ENCODE measurements around the gene HS3ST5.
"Not testable (repeated sequence)": the region's sequence is repeated elsewhere in the genome, so short reads cannot be mapped to it uniquely, and the experiment has no call there.

The HS3ST5 gene

GRCh38 chr6:114151064-114151690 lies 191.6 kb downstream of the HS3ST5 start:
- no peak for DNase-seq (ENCODE audit: low read depth)

- not testable (repeated sequence) for DNase-seq (ENCODE audit: low read depth)
Measured at GRCh38 chr6:114149182-114149581, 193.6 kb downstream of the HS3ST5 start.

- no peak for DNase-seq (ENCODE audit: low read depth)
Measured at GRCh38 chr6:114144887-114145851, 197.7 kb downstream of the HS3ST5 start.

GRCh38 chr6:114142258-114142657 lies 200.6 kb downstream of the HS3ST5 start:
- DNase-seq (ENCODE audit: low read depth): no peak

DNA sequence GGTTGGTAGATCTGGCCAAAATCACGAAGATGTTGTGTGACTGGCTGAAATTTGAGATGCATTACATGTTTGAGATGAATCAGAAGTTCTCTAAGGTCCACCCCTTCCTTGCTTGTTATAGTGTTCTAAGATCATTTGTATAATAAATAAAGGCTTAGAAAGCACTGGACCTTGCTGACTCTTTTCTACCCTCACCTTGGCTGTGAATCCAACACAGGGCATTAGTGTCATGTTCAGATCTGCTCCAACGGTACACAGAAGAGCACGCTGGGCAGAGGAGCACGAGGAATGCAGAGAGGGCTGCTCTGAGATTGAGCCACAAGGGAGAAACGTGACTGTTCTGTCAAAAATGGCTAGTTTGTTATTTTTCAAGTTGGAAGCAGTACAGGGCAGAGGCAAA lies 202.4 kb downstream of the HS3ST5 start:
- DNase-seq (ENCODE audit: low read depth): no peak

DNA sequence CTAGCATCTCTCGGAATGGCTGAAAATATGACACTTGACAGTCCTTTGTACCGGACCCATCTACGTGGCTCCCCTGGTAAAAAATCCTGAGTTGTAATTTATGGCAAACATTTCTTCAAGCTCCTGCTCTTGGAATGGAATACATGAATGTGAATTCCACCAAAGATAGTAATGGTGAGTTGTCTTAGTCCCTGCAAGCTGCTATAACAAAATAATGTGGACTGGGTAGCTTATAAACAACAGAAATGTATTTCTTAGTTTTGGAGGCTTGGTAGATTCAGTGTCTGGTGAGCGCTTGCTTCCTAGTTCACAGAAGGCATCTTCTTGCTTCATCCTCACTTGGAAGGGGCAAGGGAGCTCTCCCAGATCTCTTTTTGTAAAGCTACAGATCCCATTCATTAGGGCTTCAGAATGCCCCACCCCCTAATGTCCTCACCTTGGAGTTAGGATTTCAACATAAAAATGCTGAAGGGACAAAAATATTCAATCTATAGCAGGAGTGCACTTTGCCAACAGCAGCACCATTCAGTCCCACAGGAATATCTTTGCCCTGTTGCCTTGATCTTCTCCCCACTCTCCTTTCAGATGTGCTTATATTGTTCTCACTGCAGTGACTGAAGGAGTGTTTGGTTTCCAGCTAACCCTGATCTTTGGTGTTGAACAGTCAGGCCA lies 204.1 kb downstream of the HS3ST5 start:
- no peak for DNase-seq (ENCODE audit: low read depth)

DNA sequence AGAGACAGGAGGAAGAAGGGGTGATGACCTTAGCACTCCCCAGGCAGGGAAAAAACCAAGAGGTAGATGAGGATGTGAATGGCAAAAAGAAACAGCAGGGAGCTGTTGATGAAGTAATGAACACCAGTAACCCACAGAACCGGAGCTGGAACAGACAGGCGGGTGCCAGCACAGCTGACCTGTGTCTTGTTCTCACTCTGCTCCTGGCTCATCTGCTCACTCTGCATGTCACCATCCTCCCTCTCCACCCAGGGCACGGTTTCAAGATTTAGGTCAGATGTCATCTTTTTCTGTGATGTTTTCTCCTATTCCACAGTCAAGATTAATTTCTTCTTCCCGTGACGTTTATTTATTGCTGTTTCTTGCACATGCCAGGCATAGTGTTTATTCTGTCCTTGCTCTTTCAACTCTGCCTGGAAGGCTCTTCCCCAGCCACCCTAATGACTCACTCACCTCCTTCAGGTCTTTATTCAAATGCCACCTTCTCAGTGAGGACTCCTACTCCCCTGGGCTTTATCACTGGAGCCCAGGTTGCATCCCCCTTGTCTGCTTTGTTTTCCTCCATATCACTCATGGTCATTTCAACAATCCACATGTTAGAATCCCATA lies 207.4 kb downstream of the HS3ST5 start:
- no peak for DNase-seq (ENCODE audit: low read depth)

DNA sequence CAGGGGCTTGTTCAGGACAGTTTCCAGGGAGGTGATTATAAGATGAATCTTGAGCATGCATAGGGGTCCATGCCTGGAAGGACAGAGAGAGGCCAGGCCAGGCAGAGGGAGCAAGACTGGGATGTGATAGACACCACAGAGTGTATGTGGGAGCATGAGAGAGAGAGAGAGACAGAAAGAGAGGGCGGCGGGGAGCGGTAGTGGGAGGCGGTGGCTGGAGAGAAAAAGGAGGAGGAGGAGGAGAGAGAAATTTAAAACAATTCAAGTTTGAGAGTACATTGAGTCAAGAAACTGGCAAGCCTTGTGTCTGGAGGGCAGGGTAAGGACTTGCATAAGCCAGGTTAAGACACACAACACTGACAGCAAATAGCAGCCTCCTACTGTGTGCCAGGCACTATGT lies 209.0 kb downstream of the HS3ST5 start:
- DNase-seq (ENCODE audit: low read depth): no peak

DNA sequence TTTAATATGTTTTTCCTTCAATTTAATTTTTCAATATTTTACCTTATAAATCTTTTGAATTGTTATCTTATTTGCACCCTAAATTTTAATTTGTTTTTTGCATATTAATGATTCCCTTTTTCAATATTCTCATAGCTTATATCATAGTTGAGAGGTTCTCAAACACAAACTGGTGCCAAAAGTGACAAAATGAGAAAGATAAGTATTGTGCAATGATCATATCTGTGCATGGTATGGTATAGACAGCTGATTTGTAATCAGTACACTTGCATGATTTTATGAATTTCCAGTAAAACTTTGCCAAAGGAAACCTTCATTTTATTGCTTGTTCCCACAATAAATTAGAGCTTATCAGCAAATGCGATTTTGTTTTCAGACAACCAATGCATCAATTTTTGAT lies 210.9 kb downstream of the HS3ST5 start:
- no peak for DNase-seq (ENCODE audit: low read depth)

- DNase-seq (ENCODE audit: low read depth): no peak
Measured at GRCh38 chr6:114125576-114125975, 217.2 kb downstream of the HS3ST5 start.

GRCh38 chr6:114121913-114122662 lies 220.7 kb downstream of the HS3ST5 start:
- DNase-seq (ENCODE audit: low read depth): no peak

GRCh38 chr6:114119056-114119455 lies 223.8 kb downstream of the HS3ST5 start:
- no peak for DNase-seq (ENCODE audit: low read depth)

DNA sequence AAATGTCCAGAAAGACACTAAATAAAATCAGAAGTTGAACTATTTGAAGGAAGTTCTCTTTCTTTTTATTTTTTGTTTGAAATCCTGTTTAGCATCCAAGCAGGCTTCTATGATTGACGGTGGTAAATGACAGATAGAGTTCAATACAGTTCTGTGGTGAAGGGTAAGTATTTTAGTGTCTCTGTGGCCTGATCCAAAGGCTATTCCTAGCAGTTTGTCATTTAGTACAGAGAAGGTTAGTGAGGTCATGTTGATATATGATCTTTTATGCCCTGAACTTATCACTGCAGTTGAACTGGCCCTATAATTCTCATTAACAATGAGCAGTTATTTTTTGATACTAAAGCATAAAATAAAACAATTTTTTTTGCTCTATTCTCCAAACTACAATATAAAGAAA lies 227.2 kb downstream of the HS3ST5 start:
- no peak for DNase-seq (ENCODE audit: low read depth)

DNA sequence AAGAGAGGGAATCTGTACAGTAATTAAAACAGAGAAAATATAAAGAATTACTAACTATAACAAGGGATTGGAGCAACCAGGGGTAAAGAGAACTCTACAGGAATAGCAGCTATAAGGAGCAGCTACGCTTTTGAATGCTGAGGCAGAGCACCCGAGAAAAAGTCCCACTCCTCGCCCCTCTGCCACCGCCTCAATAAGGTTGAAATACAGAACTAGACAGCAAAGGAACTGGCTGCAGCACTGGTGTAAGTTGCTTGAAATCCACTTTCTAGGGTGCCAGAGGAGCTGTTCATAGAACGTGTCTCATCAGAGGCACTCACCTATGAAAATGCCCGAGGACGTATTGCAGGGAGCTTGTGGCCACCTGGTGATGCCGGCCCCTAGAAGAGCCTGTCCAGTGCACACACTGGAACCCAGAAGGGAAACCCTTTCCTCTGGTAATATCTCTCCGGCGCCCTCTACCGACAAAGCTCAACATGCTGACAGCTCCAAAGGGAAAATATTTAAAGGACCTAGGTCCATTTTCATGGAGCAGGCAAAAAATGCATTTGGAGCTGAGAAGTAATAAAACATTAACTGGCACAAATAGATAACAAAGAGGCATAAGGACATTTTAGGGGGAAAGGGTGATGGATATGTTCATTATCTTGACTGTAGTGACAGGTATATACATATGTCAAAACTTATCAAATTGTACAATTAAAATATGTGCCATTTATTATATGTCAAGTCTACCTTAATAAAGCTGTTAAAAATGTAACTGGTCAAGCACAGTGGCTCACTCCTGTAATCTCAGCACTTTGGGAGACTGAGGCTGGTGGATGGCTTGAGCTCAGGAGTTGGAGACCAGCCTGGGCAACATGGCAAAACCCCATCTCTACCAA lies 234.5 kb downstream of the HS3ST5 start:
- DNase-seq (ENCODE audit: low read depth): peak; percentile 1

DNA sequence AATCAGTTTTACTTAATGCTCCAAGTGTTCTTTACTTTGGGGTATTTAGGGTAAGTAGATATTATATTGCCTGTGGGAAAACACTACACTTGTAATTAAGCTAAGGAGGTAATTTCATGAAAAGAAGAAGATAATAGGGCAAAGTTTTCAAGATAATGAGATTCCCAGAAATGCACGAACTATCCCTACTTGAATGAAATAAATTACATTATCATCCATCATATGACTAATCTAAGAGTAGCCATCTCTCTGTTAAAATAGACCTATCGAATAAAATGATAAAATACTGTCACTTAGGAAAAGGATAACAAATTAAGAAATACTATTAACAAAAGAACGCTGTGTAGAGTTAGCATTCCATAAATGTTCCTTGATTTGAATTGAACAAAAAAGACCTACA lies 236.8 kb downstream of the HS3ST5 start:
- DNase-seq (ENCODE audit: low read depth): no peak

- DNase-seq (ENCODE audit: low read depth): no peak
Measured at GRCh38 chr6:114101255-114101654, 241.6 kb downstream of the HS3ST5 start.

DNA sequence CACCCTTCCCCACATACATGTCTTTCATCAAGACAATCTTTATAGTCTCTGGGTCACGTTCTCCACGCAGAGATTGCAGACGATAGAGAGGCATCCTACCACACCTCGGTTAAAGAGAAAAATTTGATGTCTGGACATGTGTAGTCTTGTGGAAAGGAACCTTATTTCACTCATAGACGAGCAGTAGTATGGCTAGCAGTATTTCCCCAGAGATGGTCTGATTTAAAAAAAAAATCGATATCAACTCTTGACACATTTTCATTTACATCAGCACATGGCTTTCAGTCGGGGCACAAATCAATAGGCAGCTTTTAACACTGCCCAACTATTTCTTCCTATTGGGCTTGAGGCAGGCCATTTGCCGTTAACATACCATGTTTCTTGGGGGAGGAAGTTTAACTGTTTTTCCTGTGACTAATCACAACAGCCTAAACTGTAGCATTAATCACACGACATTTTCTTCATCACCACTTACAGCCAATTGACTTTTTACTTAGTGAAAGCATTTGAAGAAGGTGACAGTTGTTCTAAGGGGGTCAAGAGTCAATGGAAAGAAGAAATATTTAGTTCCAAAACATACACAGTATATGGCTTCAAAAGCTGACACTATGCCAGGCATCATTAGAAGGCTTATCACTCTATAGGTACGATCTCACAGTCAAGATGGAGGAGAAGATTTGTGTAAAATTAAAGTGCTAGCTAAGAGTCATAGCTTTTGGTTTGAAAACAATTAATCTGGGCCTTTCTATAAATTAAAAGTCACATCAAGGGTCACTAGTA lies 242.4 kb downstream of the HS3ST5 start:
- no peak for DNase-seq (ENCODE audit: low read depth)

- DNase-seq (ENCODE audit: low read depth): no peak
Measured at GRCh38 chr6:114096561-114097172, 246.2 kb downstream of the HS3ST5 start.

DNA sequence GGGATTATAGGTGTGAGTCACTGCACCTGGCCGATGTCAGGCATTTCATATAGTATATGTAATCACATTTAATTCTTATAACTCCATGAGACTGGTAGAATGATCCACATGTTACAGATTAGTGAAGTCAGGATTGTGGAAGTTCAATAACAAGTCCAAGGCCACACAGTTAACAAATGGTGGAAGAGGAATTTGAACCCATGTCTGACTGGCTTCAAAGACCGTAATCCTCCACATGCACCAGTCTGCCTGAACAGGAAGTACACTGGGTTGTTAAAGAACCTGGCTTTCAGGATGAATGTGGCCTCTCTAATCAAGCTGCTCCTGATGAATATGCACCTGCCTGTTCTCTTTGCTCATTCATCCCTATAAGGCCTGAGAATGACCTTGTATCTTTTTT lies 249.9 kb downstream of the HS3ST5 start:
- no peak for DNase-seq (ENCODE audit: low read depth)
